Testis (tissue), 2 donors: ENCODE results near the gene CASP2.

ENCODE experiments used
- CTCF ChIP-seq, 3 experiments: fragments of 450-650 bp in 2 of 3; fragments of 200-600 bp in 1 of 3; sonication (generic) in 1 of 3; IDR thresholded peaks; one replicate each; pipeline ENCODE4 v1.5.1; 2016 to 2019; ENCODE audit warnings: antibody characterized with exemption in 3 of 3, mild to moderate bottlenecking in 2 of 3, moderate library complexity in 1 of 3
- POLR2A ChIP-seq: fragments of 450-650 bp; IDR thresholded peaks from one replicate; pipeline ENCODE4 v1.6.1; 2017; ENCODE audit warnings: antibody characterized with exemption, mild to moderate bottlenecking, moderate library complexity

GRCh38 chr7:143322760-143323633, 34.8 kb downstream of the CASP2 start:
- TF ChIP-seq POLR2A (no peak), CTCF (IDR thresholded peaks at IDR 0.05) (no peak)
